Renal cortex interstitium (tissue), 11 donors: ENCODE results near the gene C1QTNF7. TPM values are rescaled to one million over a fixed set of nuclear protein-coding genes. Genes with fewer than 3 reads are reported as not detected.

ENCODE experiments used
- DNase-seq, 11 donors: peaks; one replicate each; pipeline ENCODE4 v3.0.0-alpha.2; 2013; ENCODE audit warnings: low read depth in 9 of 11, low spot score in 4 of 11; ENCODE audit errors: extremely low read depth in 1 of 11
- polyA plus RNA-seq, 3 donors: library from polyadenylated mRNA; unstranded; fragments of 120-200 nt; gene quantifications; one replicate each; pipeline ENCODE4 v1.2.1, GENCODE V29; 2013; ENCODE audit not compliant: insufficient read length in 3 of 3

The C1QTNF7 gene
- polyA plus RNA-seq, 3 donors: 24.0 to 25.8 (median 24.5) TPM

DNA sequence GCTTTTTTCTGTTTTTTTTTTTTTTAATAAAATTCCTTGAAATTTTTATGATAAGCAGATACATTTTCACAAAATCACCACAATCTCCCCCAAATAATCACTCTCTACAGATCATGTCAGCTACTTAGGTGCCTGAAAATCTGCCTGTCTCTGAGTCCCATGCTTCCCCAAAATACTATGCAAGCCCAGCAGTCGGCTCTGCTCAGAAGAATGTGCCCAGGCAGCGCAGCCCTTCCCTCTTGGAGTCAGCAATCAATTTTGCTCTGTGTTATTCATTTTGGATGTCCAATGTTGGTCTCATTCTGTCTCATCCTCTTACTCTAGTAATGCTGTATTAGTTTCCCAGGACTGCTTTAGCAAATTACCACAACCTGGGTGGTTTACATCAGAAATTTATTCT, 24.9 kb upstream of the C1QTNF7 start:
- DNase-seq: no peak

DNA sequence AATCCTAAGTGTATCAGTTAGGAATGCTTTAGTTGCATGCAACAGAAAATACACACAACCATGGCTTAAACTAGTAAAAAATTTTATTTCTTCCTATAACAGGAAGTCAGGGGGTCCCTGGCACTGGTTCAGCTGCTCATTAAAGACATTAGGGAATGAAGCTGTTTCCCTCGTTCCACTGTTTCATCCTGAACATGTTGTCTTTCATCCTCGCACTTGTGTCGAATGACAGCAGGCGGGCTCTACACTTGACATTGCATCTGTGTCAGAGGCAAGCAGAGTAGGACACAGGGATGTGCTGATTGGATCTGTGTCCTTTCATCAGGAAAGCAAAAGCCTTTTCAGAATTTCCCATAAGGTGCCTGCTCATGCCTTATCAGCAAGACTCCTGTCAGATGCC, 22.8 kb upstream of the C1QTNF7 start:
- DNase-seq: no peak

DNA sequence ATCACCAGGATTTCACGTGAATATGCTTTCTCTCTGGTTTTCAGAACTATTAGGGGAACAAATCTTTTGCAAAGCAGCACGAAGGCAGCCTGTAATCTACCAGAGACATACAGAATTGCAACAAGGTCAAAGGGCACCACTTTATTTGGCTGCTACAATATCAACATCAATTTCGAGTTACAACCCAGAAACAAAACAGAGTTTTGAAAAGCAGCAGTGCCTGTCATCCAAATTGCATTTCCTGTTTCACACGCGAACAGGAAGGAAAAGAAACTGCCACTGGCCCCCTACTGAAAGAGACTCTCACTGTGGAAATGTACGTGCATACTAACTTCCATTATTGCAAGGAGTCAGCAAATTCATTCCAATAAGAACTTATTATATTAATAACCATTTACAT, 17.1 kb upstream of the C1QTNF7 start:
- peak in 1 of 11 donors; percentile 37 for DNase-seq

DNA sequence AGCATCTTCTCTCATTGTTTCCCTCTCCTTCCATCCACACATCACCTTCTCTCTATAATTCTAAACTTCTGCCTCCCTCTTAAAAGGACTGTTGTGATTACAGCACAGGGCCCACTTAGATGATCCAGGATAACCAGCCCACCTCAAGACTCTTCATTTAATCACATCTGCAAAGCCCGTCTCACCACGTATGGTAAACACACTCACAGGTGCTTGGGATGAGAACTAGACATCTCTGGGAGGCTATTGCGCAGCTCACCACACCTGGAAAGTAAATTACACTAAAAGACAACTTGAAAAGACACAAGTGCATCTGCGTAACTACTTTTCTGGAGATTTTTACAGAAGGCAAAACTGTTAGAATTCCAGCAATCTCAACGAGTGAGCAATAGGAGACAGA, 15.4 kb upstream of the C1QTNF7 start:
- no peak for DNase-seq

DNA sequence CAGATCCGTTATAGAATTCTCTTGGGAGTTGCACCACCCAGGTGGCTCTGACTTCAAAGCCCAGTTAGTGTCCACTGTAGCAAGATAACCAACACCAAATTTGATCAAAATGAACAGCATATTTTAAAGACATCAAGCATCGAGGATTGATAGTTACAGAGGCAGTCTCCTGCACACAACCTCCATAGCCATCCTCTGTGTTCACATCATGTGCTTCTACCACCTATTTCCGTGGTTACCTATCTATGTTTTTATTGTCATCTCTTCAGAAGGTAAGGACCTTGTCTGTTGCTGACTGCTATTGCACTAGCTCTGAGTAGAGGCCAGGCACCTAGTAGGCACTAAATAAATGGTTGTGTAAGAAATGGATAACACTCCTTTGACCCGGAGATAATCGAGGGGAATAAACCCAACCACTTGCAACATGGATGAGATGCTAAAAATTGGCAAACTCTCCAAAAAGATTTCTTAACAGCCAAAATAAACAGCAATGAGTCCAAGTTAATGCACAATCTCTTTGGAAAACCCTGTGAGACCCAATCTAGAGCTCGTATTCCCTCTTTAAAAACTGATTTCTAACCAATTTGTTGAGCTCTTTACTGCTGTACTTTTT, 14.7 kb upstream of the C1QTNF7 start:
- no peak for DNase-seq

DNA sequence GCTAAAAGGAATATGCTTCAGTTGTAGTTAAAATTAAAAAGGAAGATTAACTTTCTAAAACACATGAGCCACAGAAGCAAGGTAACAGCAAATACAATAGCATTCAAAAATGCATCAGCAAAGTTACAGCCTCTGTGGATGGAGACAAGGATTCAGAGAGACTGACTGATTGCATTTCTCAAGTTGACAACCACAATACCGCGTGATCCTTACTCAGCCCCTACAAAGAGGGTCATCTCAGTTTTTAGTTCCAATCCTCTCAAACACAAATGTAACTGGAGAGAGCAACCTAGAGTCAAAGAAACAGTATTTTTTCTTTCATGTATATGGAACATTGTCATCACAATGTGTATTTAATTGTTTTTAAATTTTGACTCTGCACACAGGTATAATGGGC, 14.2 kb upstream of the C1QTNF7 start:
- no peak for DNase-seq

DNA sequence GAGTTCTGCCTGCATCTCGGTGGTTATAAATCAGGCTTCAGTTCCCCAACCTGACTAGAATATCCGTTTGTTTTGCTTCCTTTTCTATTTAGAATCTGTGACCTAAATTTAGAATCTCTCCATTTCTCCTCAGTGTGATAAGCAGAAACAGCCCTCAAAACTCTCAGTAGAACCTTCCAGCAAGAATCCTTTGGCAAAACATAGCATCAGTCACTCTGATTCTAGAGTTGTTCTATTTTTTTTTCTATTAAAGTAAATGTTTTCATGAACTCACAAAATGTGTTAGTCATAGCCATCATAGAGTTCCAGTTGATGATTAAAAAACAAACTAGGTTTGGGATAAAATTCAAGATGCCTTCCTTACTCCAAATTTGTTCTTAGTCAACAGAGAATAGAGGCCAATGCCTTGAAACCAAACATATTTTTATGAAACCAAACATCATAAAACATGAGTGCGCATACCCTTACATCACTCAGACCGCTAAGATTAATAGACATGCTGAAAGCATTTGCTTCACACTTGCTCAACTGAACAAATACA, 13.2 kb upstream of the C1QTNF7 start:
- DNase-seq: no peak

DNA sequence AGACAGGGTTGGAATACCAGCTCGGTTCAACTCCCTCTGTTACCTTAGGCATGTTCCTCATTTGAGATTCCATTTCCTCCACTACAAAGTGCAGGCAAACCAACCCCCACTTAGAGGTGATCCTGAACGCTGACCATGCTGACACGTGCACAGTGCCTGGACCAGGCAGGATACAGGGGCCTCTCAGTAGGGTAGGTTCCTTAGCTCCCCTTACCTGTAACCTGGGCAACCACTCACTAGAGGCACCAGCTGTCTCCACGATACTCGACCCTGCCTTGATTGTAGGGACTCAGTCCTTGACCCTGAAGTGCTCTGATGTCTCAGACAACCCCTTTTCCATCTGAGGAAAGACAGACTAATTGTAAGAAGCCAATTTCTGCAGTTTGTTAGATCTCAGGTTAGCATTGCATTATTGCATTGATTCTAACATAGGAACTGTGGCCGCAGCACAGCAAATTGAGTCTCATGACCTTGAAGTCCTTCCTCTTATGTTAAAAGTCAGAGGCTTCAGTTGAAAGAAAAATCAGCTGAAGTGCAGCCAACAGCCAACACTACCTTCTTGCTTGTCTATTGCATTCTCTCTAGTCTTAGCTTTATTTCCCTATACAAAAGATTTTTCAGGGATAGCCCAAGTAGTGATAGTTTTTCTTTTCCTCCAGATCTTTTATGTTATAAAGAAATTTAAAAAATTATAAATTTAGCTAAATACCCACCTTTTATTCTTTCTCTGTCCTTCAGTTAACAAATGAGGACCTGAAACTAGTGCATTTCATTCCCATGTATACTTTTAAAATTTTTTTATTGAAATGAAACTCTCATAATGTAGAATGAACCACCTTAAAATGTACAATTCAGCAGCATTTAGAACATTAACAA, 11.2 kb upstream of the C1QTNF7 start:
- no peak for DNase-seq

DNA sequence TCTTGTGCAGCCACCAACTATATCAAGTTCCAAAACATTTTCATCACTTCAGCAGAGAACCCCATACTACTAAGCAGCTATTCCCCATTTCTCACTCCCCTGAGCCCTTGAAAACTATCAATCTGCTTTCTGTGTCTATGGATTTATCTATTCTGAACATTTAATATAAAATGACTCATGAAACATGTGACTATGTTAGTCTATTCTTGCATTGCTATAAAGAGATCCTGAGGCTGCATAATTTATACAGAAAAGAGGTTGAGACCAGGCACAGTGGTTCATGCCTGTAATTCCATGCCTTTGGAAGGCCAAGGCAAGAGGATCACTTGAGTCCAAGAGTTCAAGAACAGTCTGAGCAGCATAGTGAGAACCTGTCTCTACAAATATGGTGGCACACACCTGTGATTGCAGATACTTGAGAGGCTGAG, 10.6 kb upstream of the C1QTNF7 start:
- DNase-seq: no peak

DNA sequence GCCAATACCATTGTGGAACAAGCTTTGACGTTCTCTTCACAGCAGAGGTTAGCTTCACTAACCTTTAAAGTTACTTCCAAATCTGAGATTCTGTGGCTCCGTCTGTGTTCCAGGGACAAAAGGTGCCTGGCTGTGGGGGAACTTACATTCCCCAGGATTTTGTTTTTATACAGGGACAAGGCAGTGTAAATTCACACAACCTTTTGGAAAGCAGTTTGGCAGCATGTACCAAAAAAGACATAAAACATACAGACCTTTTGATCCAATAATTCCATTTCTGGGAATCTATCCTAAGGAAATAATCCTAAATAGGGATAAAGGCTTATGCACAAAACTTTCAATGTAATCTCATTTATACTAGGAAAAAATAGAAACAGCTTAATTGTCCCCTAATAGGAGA, 8.9 kb upstream of the C1QTNF7 start:
- no peak for DNase-seq

DNA sequence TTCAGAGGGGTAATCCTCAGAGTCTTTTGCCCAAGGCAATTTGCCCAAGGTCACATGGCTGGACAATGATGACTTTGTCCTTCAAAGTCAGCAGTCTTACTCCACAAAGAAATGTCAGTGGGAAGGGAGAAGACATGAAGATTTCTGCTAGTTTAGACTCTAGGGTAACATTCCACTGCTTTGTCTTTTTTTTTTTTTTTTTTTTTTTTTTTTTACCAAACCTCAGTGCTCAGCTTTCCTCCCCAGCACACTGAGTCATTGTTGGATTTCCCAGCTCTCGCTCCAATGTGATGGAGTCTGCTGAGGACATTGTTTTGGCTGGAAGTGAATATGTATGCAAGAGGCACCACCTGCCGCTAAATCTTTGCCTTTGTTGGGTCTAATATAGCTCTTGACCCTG, 7.2 kb upstream of the C1QTNF7 start:
- DNase-seq: no peak

DNA sequence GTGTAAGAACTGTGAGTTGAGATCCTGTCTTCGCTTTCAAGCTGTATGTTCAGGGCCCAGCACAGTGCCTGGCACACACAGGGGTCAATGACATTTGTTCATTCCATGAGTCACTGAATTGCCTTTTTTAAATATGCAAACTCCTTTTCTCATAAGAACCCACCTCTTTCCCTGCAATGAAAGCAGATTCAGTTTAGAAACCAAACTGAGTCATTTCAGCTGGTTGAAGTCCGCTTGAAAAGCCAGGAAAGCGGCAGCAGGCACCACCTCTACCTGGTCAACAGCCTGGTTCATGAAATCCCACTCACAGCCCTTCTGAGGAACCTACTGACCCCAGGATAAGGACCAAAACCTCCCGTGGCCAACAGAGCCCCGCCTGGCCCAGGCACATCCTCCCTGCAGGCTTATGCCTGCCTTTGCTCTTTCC, 4.5 kb upstream of the C1QTNF7 start:
- DNase-seq: no peak

DNA sequence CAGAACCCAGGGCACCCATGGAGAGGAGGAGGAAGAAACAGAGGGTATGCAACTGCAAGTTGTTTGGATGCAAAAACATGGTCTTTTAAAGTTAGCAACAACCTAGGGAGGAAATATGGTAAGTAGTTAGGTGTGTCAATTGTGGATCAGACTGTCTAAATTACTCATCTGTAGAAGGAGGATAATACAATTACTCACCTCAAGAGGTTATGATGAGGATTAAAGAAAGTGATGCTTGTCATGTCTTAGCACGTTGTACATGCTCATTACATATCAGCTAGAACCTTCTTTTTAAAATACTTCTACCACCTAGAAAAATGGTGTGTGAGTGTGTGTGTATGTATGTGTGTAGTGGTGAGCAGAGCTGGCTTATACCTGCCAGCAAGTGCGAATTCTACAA, 2.3 kb upstream of the C1QTNF7 start:
- DNase-seq: no peak

DNA sequence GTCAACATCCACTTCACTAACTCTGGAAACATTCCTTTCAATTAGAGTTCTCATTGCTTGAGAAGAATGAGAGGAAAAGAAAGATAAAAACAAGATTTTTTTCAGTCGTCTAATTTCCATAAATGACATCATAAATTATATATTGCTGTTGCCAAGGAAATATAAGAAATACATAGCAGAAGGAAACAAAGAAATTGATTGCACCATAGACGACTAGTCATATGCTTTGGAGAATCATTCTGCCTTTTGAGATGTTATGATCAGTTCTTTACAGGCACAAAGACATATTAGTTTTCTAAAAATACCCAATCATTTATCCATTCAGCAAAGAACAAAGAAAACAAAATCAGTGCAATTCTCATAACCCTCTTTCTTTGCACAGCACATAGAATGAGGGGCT, 672 bp upstream of the C1QTNF7 start:
- no peak for DNase-seq

DNA sequence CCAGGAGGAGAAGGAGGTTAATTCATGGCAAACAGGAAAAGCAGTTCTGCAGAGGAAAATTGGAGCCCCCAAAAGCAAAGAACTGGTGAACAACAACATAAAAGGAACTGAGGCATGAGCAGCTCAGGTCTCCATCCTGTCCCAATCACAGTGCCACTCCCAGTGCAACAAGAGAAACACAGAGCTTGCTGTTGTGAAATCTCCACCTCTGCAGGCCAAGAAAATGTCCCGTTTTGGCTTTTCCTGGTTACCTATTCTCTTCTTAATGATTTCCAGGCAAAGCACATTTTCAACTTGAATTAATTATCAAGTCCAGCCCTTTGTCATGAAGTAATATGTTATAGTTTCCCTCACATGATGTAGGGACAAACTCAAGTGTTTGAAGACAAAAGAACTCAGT, 778 bp downstream of the C1QTNF7 start:
- DNase-seq: no peak

DNA sequence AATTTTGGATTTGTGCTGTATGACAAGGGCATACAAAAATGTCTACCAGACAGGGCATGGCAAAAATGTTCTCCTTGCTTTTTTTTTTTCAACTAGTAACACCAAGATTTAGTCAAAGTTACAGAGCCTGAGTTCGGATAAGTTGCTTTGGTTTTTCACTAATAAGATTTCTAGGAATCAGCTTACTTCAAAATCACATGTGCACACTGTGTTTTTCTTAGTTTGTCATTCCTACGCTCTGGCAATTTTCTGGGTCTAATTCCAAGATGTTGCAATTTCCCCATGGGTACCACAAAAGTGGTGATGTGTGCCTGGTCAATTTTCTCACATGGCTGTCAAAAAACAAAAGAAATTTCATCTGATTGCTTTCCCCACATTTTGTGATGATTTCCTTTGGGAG, 6.3 kb downstream of the C1QTNF7 start:
- no peak for DNase-seq

DNA sequence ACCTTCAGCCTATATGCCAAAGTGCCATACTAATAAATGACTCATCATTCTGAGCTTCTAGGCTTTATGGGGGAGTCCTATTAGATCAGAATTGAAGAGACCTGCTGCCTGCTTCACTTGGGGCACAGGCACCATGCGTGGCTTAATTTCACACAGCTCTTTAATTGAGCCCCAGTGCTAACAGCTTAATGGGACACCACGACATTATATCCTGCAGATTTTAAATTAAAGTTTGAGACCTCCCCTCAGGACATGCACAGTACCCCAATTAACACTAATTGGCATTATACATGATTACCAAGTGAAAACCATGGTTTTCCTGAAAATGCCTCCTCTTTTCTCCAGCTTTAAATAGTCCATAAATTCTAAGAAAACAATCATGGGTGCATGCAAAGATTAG, 6.8 kb downstream of the C1QTNF7 start:
- no peak for DNase-seq

DNA sequence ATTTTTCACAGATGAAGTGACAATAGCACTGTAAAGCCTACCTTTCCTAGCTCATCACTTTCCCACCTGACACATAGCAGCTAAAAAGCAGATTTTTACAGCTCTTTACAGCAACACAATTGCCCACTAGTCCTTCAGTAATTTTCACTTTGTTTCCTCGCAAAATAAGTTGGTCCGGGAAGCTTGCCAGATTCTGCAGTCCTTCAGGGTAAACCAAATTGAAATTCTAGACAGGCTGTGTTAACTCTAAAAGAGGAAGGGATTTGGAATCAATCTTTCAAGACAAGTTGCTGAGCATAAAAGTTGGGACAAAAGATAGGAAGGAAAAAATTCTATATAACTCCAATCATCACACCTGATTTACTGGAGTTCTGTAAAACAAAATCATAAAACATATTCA, 8.7 kb downstream of the C1QTNF7 start:
- DNase-seq: peak in 5 of 11 donors; percentile 20 to 49 (median 27)

DNA sequence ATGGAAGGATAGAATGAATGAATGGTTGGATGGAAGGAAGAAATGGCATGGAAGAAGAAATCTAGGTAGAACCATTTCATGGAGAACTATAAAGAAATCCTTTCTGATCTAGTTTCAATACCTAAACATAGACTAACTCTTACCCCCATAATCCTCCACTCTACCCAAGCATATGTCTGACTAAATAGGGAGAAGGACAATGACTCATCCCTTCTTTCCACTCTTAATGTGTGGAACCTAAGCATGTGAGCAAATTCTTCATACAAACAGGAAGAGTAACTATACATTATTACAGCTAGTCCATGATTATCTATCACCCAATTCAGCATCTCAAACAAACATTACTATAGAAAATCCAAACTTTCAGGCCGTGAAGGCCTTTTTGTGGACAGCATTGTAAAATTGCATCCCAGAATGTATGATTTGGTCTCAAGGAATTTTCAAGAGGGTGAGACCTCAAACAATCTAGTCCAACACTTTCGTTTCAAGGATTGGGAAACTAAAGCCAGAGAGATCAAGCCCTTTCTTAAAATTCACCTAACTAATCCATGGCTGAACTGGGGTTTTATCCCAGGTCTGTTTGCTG, 11.2 kb downstream of the C1QTNF7 start:
- no peak for DNase-seq
